ENCODE results near the gene PRUNE2.

DNA sequence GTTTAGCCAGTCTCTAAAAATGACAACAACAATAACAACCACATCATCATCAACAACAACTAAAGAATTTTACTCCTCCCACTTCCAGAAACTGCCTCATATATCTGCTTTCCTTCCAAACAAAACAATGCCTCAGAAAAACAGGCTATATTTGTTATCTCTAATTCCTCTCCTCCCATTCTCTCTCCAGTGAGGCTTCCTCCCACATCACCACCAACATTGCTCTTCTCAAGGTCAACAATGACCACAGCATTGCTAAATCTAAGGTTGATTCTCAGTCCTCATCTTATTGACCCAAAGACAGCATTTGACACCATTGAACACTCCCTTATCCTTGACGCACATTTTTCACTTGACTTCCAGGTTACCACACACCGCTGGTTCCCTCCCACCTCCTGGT is 38.1 kb upstream of the PRUNE2 start:
- TF ChIP-seq, protein P1, sequence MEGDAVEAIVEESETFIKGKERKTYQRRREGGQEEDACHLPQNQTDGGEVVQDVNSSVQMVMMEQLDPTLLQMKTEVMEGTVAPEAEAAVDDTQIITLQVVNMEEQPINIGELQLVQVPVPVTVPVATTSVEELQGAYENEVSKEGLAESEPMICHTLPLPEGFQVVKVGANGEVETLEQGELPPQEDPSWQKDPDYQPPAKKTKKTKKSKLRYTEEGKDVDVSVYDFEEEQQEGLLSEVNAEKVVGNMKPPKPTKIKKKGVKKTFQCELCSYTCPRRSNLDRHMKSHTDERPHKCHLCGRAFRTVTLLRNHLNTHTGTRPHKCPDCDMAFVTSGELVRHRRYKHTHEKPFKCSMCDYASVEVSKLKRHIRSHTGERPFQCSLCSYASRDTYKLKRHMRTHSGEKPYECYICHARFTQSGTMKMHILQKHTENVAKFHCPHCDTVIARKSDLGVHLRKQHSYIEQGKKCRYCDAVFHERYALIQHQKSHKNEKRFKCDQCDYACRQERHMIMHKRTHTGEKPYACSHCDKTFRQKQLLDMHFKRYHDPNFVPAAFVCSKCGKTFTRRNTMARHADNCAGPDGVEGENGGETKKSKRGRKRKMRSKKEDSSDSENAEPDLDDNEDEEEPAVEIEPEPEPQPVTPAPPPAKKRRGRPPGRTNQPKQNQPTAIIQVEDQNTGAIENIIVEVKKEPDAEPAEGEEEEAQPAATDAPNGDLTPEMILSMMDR (IDR thresholded peaks at IDR 0.05) = no peak
- no peak for TF ChIP-seq POLR2AphosphoS5 (IDR thresholded peaks at IDR 0.05)

Measured in prostate gland (tissue), 2 donors.